ENCODE results near the gene CAMK1. TPM values are rescaled to one million over a fixed set of nuclear protein-coding genes. Genes with fewer than 3 reads are reported as not detected.
A peak's percentile ranks its signal among the peaks of the same experiment; 100 is the strongest.

CAMK1 gene
- 78.3 and 82.6 TPM in 2 replicates for total RNA-seq (2014; rRNA removed; shearing (Covaris generic))

DNA sequence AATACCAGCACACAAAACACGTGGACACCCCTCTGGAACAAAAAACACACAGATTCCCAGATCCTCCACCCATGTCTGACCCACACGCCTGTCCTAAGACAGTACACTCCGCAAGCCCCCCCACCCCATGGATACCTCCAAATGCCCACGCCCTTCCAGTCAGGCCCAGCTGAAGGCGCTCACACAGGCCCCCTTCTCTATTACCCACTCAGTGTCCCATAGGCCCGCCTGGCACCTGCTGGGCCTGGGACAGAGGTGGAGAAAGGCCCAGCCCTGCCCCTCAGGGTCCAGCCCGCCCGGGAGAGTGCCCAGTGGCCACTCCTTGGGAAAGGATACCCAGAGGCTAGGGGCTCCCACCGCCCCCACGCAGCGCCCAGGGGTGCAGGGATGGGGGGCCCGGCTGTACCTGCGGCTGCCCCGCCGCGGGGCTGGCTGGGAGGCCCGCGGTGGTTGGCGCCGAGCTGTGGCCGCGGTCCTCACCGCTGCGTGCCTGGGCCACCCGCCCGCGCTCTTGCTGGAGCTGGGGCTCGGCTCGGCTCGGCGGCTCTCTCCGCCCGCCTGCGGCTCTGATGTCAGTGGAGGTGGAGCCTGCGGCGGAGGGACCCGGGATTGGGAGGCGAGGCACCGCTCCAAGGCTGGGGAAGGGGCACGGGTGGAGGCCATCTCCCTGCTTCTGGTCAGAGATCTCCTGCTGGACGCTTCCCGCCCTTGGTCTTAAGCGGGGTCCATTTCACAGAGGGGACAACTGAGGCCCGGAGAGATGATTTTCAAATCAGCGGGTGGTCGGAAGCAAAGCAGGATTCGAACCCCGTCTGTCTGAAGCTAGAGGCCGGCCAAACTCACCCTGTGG is at the start of gene CAMK1:
TSS of gene CAMK1 (minus strand) at position 522 of the 850 bp plus-strand sequence. CDS start 2,198 bp downstream, outside the sequence.
- peak; percentile 35 for DNase-seq (ENCODE audit: low spot score)

DNA sequence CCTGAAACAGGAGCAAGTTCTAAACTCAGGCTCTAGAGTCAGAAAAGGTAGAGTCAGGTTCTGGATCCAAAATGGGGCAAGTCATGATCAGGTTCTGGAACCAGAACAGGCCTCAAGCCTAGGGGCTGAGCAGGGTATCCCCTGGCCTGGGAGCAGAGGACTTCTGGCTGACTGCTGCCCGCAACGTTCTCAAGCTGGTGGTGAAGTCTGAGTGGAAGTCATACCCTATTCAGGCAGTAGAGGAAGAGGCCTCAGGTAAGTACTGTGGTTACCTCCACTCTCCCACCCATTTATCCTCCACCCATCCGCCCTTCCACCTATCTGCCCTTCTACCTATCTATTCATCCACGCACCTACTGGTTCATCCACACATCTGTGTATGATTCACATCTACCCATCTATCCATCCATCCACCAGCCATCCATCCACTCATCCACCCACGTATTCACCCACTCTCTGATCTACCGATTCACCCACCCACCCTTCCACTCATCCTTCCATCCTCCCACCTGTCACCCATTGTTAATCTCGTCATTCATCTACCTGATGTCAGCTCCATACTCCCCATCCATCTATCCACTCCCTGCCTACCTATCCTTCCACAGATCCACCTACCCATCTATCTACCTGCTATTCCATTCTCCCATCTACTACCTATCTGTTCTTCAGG is 49.1 kb upstream of the CAMK1 start:
- no peak for DNase-seq (ENCODE audit: low spot score)

DNA sequence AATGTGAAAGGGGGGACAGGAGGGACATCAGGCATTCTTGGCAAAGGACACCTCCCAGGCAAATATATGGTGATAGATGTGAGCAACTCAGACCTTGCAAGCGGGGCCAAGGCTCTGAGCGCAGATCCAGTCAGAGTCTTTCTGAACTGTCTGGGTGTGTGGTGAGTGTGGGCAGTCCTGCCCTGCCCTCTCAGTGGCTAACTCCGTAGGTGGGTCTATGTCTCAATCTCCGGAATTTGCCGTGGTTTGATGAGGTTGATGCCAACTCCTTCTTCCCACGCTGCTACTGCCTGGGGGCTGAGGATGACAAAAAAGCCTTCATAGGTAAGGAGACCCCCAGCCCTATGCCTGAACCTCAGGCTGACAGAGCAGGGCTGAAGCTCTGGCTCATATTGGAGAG is 47.7 kb upstream of the CAMK1 start:
- DNase-seq (ENCODE audit: low spot score): no peak

GRCh38 chr3:9815986-9816385 is 46.2 kb upstream of the CAMK1 start:
- DNase-seq (ENCODE audit: low spot score): no peak

DNA sequence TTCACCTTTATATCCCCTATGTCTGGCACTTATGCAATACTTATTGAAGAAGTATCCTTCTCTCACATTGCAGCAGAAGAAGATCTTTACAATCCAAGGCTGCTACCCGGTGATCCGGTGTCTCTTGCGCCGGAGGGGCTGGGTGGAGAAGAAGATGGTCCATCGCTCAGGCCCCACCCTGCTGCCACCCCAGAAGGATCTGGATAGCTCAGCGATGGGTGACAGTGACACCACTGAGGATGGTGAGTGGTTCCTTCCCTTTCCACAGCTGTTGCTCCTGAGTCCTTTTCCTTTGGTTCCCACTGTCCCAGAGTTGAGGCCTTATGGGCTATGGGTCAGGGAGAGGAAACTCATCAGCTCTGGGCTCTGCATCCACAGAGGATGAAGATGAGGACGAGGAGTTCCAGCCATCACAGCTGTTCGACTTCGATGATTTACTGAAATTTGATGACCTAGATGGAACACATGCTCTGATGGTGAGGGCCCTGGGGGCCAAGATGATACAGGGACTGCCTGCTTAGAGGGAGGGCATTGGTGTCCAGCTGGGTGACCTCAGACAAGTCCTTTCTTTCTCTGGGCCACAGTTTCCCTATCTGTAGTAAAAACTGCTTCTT is 43.2 kb upstream of the CAMK1 start:
- no peak for DNase-seq (ENCODE audit: low spot score)

- DNase-seq (ENCODE audit: low spot score): no peak
Measured at GRCh38 chr3:9810846-9811245, 41.1 kb upstream of the CAMK1 start.

DNA sequence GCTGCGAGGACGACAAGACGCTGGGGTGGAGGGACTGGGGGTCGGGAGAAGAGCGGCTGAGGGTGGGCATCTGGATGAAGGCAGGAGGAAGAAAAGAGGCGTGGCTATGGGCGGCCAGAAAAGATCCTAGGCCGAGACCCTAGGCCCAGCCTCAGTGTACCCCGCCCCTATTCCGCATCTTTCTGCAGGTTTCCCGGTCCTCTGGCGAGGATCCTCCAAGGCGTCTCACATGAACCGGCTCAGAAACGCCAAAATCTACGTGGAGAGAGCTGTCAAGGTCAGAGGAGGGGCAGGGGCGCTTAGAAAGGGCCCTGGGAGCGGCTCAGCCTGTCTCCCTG is 40.7 kb upstream of the CAMK1 start:
- DNase-seq (ENCODE audit: low spot score): no peak

DNA sequence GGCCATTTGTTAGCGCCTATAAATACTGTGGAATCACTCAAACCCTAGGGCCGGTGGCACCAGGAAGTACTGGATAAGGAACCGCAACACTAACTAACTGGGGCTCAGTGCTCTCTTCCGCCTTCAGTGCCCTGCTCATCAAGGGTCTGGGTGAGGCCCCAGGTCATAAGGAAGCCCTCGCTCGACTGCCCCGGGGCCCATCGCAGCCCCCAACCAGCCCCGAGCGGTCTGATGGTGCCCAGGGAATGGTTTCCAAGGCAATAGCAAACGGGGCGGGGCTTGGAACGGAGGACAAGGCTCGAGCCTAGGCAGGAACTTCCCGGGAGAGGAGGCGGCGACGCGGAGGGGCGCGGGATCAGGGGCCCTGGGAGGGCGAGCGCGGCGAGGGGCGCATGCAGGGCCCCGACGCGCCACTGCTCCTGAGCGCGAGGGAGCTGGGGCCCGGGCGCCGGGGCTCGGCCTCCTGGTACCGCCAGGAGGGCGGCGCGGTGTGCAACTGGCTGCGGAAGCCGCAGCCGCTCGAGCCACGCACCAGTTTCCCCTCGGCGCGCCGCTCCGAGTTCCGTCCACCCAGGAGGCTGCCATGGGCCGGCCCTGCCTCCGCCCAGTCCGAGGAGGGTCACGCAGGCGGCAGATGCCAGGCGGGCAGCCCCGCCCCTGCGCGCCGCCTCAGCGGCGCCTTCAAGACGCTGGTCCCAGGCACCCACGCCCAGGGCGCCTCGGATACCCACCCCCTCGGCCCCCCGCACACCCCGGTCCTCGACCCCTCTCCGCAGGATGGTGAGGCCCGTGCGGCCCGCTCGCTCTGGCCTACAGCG is 40.1 kb upstream of the CAMK1 start, which contains the start of gene TTLL3:
TSS of gene TTLL3 (plus strand) at position 648 of the 818 bp plus-strand sequence. CDS start 400 bp downstream, outside the sequence.
- DNase-seq (ENCODE audit: low spot score): no peak

DNA sequence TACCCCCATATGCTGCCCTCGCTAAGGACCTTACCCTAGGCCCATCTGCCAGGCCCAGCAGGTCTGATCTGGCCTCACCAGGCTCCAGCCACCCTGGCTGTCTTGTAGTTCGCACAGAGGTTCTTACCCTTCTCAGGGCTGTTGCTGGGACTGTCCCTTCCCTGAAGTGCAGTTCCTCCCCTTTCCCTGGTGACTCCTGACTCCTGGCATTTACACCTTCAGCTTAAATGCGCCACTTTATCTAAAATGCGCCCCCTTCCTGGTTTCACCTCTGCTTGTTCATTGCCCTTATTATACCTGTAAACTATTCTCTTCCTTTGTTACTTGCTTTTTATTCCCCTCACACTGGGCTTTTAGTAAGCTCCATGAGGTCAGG is 39.5 kb upstream of the CAMK1 start:
- DNase-seq (ENCODE audit: low spot score): no peak

GRCh38 chr3:9808345-9809037 is 38.7 kb upstream of the CAMK1 start:
- DNase-seq (ENCODE audit: low spot score): peak; percentile 36

- DNase-seq (ENCODE audit: low spot score): no peak
Measured at GRCh38 chr3:9807981-9808344, 38.2 kb upstream of the CAMK1 start.

DNA sequence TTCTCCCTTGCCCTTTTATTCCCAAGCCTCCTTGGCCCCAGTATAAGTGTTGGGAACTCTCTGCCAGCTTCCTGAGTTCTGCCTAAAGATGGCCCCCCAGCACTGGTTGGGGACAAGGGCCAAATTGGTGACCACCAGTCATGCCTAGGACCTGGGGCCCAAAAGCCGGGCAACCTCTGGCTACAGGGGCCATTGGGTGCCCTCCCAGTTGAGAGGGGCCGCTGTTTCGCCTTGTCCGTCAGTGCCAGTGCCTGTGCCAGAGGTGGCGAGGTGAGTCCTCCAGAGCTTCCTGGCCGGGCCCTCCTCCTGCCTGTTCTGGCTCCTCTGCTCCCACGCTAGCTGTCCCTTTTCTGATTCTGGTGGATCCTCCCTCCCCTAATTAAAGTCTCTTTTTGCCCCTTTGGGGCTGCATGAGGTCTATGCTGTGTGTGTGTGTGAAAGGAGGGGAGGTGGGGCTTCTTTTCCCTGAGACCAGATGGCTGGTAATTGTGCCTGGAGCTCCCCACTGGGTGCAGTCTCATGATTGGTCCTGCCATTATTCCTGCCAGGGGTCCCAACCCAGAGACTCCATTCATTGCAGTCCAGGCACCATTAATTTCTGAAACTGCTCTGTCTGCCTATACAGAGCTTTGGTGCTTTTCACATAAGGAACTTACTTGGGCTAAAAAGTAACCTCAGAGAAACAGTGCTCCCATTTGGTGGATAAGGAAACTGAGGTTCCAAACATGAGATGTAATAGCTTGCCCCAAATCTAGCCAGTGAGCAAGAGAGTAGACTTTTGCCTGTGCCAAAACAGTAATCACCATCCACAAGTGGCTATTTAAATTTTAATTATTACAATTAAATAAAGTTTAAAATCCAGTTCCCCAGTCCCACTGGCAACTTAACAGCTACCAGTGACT is 37.2 kb upstream of the CAMK1 start:
- DNase-seq (ENCODE audit: low spot score): no peak

DNA sequence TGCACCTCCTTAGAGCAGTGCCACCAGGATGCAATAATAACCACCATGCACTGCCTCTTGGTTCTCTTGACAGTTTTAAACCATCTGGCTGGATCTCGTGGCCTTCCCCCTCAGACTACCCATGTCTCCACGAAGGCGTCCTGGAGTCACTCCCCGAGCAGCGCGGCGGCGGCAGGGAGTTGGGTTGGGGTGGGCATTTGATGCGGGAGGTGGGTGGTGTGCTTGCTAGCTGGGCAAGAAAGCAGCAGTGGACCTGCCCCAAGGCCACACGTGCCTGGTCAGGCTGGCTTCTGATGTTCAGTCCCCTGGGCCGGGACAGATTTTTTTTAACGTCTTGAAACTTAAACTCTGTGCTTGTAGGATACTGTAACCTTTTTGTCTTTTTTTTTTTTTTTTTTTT is 36.4 kb upstream of the CAMK1 start:
- DNase-seq (ENCODE audit: low spot score): no peak

- DNase-seq (ENCODE audit: low spot score): no peak
Measured at GRCh38 chr3:9804996-9805395, 35.2 kb upstream of the CAMK1 start.

DNA sequence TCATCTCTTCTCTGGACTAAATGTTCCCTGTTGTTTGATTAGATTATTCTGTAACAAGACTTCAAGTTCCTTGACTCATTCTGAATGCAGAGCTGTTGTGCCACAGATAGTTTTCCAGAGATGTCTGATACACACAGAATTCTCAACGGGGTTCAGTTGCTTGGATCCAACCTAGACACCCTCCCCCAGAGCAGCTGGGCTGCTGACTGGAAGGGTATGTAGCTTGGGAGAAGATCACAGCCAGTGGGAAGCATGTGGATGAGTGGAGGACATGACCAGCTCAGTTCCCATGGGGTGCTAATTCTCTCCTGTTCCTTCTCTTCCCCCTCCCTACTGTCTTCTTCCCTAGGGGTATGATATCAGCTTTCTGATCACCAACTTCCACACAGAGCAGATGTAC is 33.7 kb upstream of the CAMK1 start:
- DNase-seq (ENCODE audit: low spot score): no peak

- DNase-seq (ENCODE audit: low spot score): no peak
Measured at GRCh38 chr3:9800529-9800928, 30.8 kb upstream of the CAMK1 start.

DNA sequence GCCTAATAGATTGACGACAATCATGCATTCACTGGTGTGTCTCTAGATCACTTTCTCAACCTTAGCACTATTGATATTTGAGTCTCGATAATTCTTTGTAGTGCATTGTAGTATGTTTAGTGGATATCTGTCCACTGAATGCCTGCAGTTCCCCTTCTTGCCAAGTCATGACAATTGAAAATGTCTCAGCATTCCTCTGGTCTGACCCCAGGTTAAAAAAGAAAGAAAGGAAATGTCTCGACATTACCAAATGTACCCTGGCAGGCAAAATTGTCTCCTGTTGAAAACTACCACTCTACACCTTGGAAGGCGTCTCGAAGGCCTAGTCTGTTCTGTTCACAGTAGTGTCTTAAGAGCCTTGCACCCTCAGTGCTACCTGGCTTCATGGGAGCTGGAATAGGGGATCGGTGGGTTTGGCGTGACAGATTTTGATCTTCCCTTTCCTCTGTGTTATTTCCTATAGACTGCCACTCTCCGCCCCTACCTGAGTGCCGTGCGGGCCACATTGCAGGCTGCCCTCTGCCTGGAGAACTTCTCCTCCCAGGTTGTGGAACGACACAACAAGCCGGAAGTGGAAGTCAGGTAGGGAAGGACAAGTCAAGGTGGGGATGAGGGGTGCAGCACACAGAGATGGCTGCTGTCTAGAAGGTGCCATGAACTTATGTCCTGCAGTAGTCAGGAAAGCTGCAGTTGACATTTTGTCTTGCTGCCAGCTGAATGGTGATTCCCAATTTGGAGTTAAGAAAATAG is 27.6 kb upstream of the CAMK1 start:
- DNase-seq (ENCODE audit: low spot score): no peak

DNA sequence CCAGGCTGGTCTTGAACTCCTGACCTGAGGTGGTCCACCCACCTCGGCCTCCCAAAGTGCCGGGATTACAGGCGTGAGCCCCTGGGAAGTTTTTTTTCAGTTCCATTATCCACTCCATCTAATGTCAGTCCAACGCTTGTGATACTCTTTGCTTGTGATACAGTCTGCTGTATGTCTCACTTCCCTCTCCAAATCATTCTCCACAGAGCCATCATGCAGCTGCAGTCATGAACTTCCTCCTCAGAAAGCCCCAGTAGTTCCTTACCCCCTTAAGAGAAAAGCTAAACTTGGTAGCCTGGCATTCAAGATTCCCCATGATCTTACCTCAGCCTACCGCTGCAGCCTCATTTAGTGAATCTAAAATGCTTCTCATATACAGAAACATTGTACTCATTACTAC is 25.5 kb upstream of the CAMK1 start:
- DNase-seq (ENCODE audit: low spot score): no peak

GRCh38 chr3:9794400-9794799 is 24.7 kb upstream of the CAMK1 start:
- DNase-seq (ENCODE audit: low spot score): no peak
